H9 (cell line): ENCODE results near the gene POLD3. TPM values are rescaled to one million over a fixed set of nuclear protein-coding genes. Genes with fewer than 3 reads are reported as not detected.

Experiments used
- DNase-seq: peaks from one replicate; pipeline ENCODE4 v3.0.0-alpha.2; 2017
- H2AFZ ChIP-seq: one replicate; pipeline ENCODE4 v1.6.1; 2013; ENCODE audit warnings: mild to moderate bottlenecking, low read length, control low read depth, moderate library complexity
- H2AK5ac ChIP-seq: 2 replicates; pipeline ENCODE4 v1.6.1; 2013; ENCODE audit warnings: low read length, control low read depth, mixed read lengths; ENCODE audit not compliant: insufficient read length
- H2BK120ac ChIP-seq: one replicate; pipeline ENCODE4 v1.6.1; 2013; ENCODE audit warnings: low read depth, mild to moderate bottlenecking, low read length, control low read depth, inconsistent platforms; ENCODE audit not compliant: poor library complexity, severe bottlenecking
- H2BK12ac ChIP-seq: 2 replicates; pipeline ENCODE4 v1.6.1; 2013; ENCODE audit warnings: low read length, control low read depth, mixed read lengths, low read depth; ENCODE audit not compliant: insufficient read length
- H2BK15ac ChIP-seq: 2 replicates; pipeline ENCODE4 v1.6.1; 2013; ENCODE audit warnings: low read depth, low read length, control low read depth
- H2BK20ac ChIP-seq: one replicate; pipeline ENCODE4 v1.6.1; 2013; ENCODE audit warnings: low read depth, mild to moderate bottlenecking, low read length, control low read depth, inconsistent platforms; ENCODE audit not compliant: poor library complexity, severe bottlenecking
- H2BK5ac ChIP-seq: 2 replicates; pipeline ENCODE4 v1.6.1; 2013; ENCODE audit warnings: low read length, control low read depth, mixed read lengths; ENCODE audit not compliant: insufficient read length
- H3K14ac ChIP-seq: 2 replicates; pipeline ENCODE4 v1.6.1; 2013; ENCODE audit warnings: low read length, control low read depth; ENCODE audit not compliant: insufficient read depth
- H3K18ac ChIP-seq: 2 replicates; pipeline ENCODE4 v1.6.1; 2013; ENCODE audit warnings: low read depth, mild to moderate bottlenecking, mixed read lengths, low read length, control low read depth; ENCODE audit not compliant: insufficient read length
- H3K23ac ChIP-seq: 2 replicates; pipeline ENCODE4 v1.6.1; 2013; ENCODE audit warnings: low read length, control low read depth, mixed read lengths, low read depth; ENCODE audit not compliant: insufficient read length
- H3K23me2 ChIP-seq: 2 replicates; pipeline ENCODE4 v1.6.1; 2013; ENCODE audit warnings: low read depth, mild to moderate bottlenecking, mixed read lengths, low read length, control low read depth; ENCODE audit not compliant: insufficient read length, poor library complexity, severe bottlenecking
- H3K27ac ChIP-seq: 2 replicates; pipeline ENCODE4 v1.5.1; 2013; ENCODE audit warnings: low read length, control low read depth, mixed read lengths, low read depth; ENCODE audit not compliant: insufficient read length
- H3K27me3 ChIP-seq: 2 replicates; pipeline ENCODE4 v1.6.1; 2013; ENCODE audit warnings: low read length, control low read depth, inconsistent platforms; ENCODE audit not compliant: insufficient read depth
- H3K4ac ChIP-seq: 2 replicates; pipeline ENCODE4 v1.6.1; 2013; ENCODE audit warnings: low read depth, mild to moderate bottlenecking, control low read depth, inconsistent platforms, low read length, moderate library complexity
- H3K4me1 ChIP-seq: 2 replicates; pipeline ENCODE4 v1.6.1; 2013; ENCODE audit warnings: low read length, control low read depth, inconsistent platforms; ENCODE audit not compliant: insufficient read depth
- H3K4me2 ChIP-seq: 2 replicates; pipeline ENCODE4 v1.6.1; 2013; ENCODE audit warnings: low read length, control low read depth, mixed read lengths; ENCODE audit not compliant: insufficient read length, insufficient read depth
- H3K56ac ChIP-seq: 2 replicates; pipeline ENCODE4 v1.6.1; 2013; ENCODE audit warnings: low read depth, mild to moderate bottlenecking, mixed read lengths, low read length, control low read depth; ENCODE audit not compliant: insufficient read length
- H3K79me1 ChIP-seq: 2 replicates; pipeline ENCODE4 v1.6.1; 2013; ENCODE audit warnings: low read depth, mild to moderate bottlenecking, moderate library complexity, low read length, control low read depth, inconsistent platforms; ENCODE audit not compliant: insufficient read depth, poor library complexity, severe bottlenecking
- H3K79me2 ChIP-seq: 2 replicates; pipeline ENCODE4 v1.6.1; 2013; ENCODE audit warnings: low read length, control low read depth, inconsistent platforms; ENCODE audit not compliant: insufficient read depth
- H3K9ac ChIP-seq: 2 replicates; pipeline ENCODE4 v1.6.1; 2013; ENCODE audit warnings: low read length, control low read depth, mixed read lengths; ENCODE audit not compliant: insufficient read length; ENCODE audit errors: extremely low read depth
- H3K9me3 ChIP-seq: one replicate; pipeline ENCODE4 v1.6.1; 2013; ENCODE audit warnings: low read depth, low read length, inconsistent platforms; ENCODE audit not compliant: control insufficient read depth
- H3T11ph ChIP-seq: one replicate; pipeline ENCODE4 v1.6.1; 2013; ENCODE audit warnings: mild to moderate bottlenecking, low read length, control low read depth, inconsistent platforms
- H4K20me1 ChIP-seq: one replicate; pipeline ENCODE4 v1.6.1; 2013; ENCODE audit not compliant: control insufficient read depth, insufficient read length, insufficient read depth
- H4K5ac ChIP-seq: 2 replicates; pipeline ENCODE4 v1.6.1; 2013; ENCODE audit warnings: low read depth, mild to moderate bottlenecking, mixed read lengths, low read length, control low read depth; ENCODE audit not compliant: insufficient read length
- H4K8ac ChIP-seq: replicated peaks from 2 replicates; pipeline ENCODE4 v1.6.1; 2013; ENCODE audit warnings: low read length, control low read depth, mixed read lengths, low read depth; ENCODE audit not compliant: insufficient read length
- H4K91ac ChIP-seq: 2 replicates; pipeline ENCODE4 v1.6.1; 2013; ENCODE audit warnings: low read depth, mild to moderate bottlenecking, moderate library complexity, mixed read lengths, low read length, control low read depth; ENCODE audit not compliant: insufficient read length
- H3K27ac Mint-ChIP-seq, 3 experiments: 2 replicates in 2 of 3; 3 replicates in 1 of 3; pipeline ENCODE4 v1.8.0; 2020 to 2021; ENCODE audit warnings: mixed read lengths in 3 of 3, mild to moderate bottlenecking in 1 of 3, moderate library complexity in 1 of 3
- H3K27me3 Mint-ChIP-seq: 2 replicates; pipeline ENCODE4 v1.8.0; 2021; ENCODE audit warnings: low read depth, mild to moderate bottlenecking, moderate library complexity, mixed read lengths
- H3K36me3 Mint-ChIP-seq, 3 experiments: 2 replicates in 2 of 3; 3 replicates in 1 of 3; pipeline ENCODE4 v1.8.0; 2020 to 2021; ENCODE audit warnings: low read depth in 3 of 3, mixed read lengths in 3 of 3; ENCODE audit not compliant: insufficient read depth in 1 of 3
- H3K4me1 Mint-ChIP-seq, 2 experiments: 2 replicates each; pipeline ENCODE4 v1.8.0; 2020; ENCODE audit warnings: mixed read lengths in 2 of 2
- H3K4me3 Mint-ChIP-seq, 2 experiments: 2 replicates in 1 of 2; 3 replicates in 1 of 2; pipeline ENCODE4 v1.8.0; 2020 to 2021; ENCODE audit warnings: mild to moderate bottlenecking in 2 of 2, mixed read lengths in 2 of 2, moderate library complexity in 1 of 2
- H3K9me3 Mint-ChIP-seq, 2 experiments: 2 replicates in 1 of 2; 3 replicates in 1 of 2; pipeline ENCODE4 v1.8.0; 2020; ENCODE audit warnings: mild to moderate bottlenecking in 2 of 2, mixed read lengths in 2 of 2, moderate library complexity in 1 of 2
- CTCF ChIP-seq: fragments of 200-600 bp; sonication (generic); conservative IDR thresholded peaks from 3 replicates; pipeline ENCODE4 v1.8.0; 2021; ENCODE audit warnings: antibody characterized with exemption, mild to moderate bottlenecking
- WGBS: extraction: QIAGEN DNeasy Blood & Tissue Kit; methylation state at CpG from one replicate; pipeline ENCODE4 v1.1.7; 2013; ENCODE audit warnings: missing lambda C conversion rate, low lambda C conversion rate, mixed read lengths; ENCODE audit not compliant: insufficient read length; ENCODE audit errors: extremely low coverage; 5-methylcytosine and 5-hydroxymethylcytosine counted together
- total RNA-seq: library from RNA; stranded (reverse); gene quantifications from 2 replicates; pipeline ENCODE4 v1.2.1, GENCODE V29; 2021

POLD3 gene
- total RNA-seq, 1 experiment from 2014 or later: 34.1 TPM

GRCh38 chr11:74577624-74578396 is 14.6 kb upstream of the POLD3 start:
- Mint-ChIP-seq H3K4me1 (peaks cover 0 to 6% of the 10 kb centered on the region in 2 experiments; a peak in 2 of 4 replicates), H3K4me3 (no peak overlapping the region), H3K9me3 (no peaks in the 10 kb centered on the region), H3K27ac (no peak overlapping the region), H3K27me3 (no peaks in the 10 kb centered on the region), H3K36me3 (no peaks in the 10 kb centered on the region)
- Histone ChIP-seq H3K27ac (no peak overlapping the region), H3K27me3 (no peaks in the 10 kb centered on the region), H3K23ac (no peak overlapping the region), H3K9me3 (no peaks in the 10 kb centered on the region), H3K4ac (no peak overlapping the region), H3K56ac (no peak overlapping the region), H3K23me2 (no peaks in the 10 kb centered on the region), H2AFZ (no peak overlapping the region), H4K5ac (no peak overlapping the region), H3K9ac (no peak overlapping the region), H2BK12ac (no peak overlapping the region), H2BK120ac (no peak overlapping the region), H3K14ac (no peak overlapping the region; the same call in 1 of the 2 replicates), H3K79me1 (no peaks in the 10 kb centered on the region), H4K20me1 (no peaks in the 10 kb centered on the region), H3K4me2 (no peak overlapping the region), H3K4me1 (no peaks in the 10 kb centered on the region), H3K18ac (no peak overlapping the region), H2AK5ac (no peak overlapping the region), H2BK5ac (no peak overlapping the region), H2BK15ac (no peak overlapping the region), H4K91ac (no peak overlapping the region), H3K79me2 (no peaks in the 10 kb centered on the region), H2BK20ac (no peak overlapping the region), H3T11ph (no peak overlapping the region), H4K8ac (no peak overlapping the region)
- DNase-seq: no peak
- no peak for TF ChIP-seq CTCF
- WGBS: no CpG with 5 or more reads among the region's 6 CpGs
